ENCODE results near the gene CACTIN.

CACTIN gene

DNA sequence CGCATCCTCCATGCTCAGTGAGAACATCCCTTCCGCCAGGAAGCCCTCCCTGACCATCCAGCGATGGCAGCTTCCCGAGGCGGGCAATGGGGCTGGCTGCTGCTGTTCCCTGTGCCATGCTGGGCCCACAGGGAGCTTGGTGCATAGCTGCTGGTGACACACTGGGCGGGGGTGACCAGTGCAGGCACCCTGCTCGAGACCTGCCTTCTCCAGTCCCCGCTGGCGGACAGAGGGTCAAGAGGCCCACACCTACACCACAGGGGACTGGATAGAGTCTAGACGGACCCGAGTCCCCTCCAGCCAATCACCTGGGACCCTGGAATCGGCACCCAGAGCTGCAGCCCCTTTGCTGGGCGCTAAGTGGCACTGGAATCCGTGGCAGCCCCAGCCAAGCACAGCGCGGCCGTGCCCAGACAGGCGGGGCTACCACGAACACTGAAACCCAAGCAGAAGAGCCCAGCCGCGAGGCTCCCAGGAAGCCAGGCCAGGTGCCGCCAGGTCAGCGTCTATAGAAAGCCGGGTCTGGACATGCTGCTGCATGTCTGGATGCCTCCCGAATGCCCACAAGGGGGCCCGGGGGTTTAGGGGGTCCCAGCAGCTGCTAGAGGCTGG is 11.0 kb downstream of the CACTIN start:
- Histone ChIP-seq H3K4me3 (IDR thresholded peaks at IDR 0.05; ENCODE audit: insufficient read depth, low read depth, low read length) (no peak overlapping the region), H3K4me2 (no peak overlapping the region), H3K79me2 (ENCODE audit: insufficient read depth, low read depth) (no peaks in the 10 kb centered on the region)

GRCh38 chr19:3614858-3615505 is 11.6 kb downstream of the CACTIN start:
- Histone ChIP-seq H3K27ac (no peak overlapping the region), H3K36me3 (ENCODE audit: insufficient read depth) (no peaks in the 10 kb centered on the region), H3K27me3 (ENCODE audit: insufficient read depth, low read depth) (no peaks in the 10 kb centered on the region), H3K79me2 (ENCODE audit: insufficient read depth, low read depth) (no peaks in the 10 kb centered on the region), H3K4me3 (IDR thresholded peaks at IDR 0.05; ENCODE audit: insufficient read depth, low read depth, low read length) (no peak overlapping the region), H4K20me1 (ENCODE audit: insufficient read depth) (no peaks in the 10 kb centered on the region), H3K9ac (no peak overlapping the region), H3K4me1 (ENCODE audit: low read depth, poor library complexity, severe bottlenecking) (peaks cover 23% of the 10 kb centered on the region), H2AFZ (ENCODE audit: low read depth) (no peak overlapping the region), H3K4me2 (no peak overlapping the region)
- no peak for TF ChIP-seq CTCF (conservative IDR thresholded peaks at IDR 0.05; ENCODE audit: low read depth, low read length)

More for the DNA sequence above, 11.0 kb downstream of the CACTIN start:
- TF ChIP-seq CTCF (conservative IDR thresholded peaks at IDR 0.05; ENCODE audit: low read depth, low read length): no peak
- Histone ChIP-seq H3K36me3 (ENCODE audit: insufficient read depth) (no peaks in the 10 kb centered on the region), H3K4me1 (ENCODE audit: low read depth, poor library complexity, severe bottlenecking) (peaks cover 23% of the 10 kb centered on the region), H3K9ac (no peak overlapping the region), H3K27me3 (ENCODE audit: insufficient read depth, low read depth) (no peaks in the 10 kb centered on the region), H3K27ac (no peak overlapping the region), H2AFZ (ENCODE audit: low read depth) (no peak overlapping the region), H4K20me1 (ENCODE audit: insufficient read depth) (no peaks in the 10 kb centered on the region)

DNA sequence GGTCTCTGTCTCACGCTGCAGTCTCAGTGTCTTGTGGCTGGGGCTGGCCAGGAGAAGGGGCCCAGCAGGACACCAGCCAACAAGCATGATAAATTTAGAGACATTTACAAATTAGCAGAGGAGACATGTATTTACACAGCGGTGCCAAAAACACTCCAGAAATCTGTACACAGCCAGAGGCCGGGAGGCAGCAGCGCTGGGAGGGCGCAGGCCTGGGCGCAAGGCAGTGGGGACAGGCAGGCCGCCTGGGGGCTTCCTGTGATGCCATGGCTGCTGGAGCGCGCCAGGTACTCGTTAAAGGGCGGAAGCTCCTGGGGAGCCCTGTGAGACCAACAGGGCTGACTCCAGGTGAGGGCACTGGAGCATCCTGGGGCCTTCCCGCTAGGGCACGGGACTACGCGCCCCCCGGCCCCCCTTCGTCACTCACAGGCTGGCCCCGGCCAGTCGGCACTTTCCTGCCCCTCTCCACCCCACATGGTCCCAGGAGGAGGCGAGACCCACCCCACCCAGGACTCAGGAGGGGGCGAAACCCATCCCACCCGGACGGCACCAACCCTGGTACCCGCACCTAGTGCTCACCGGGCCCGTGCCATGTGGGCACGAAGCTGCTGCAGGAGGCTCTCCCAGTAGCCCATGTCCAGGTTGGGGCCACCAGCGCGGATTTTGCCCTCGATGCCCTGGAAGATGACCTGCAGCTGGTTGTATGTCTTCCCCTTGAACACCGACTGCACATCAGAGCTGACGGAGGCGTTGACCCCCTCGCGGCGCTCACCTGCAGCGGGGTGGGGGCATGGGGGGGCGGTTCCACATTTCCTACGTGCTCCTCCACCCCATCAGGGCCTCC is 12.6 kb downstream of the CACTIN start:
- H3K36me3 ChIP-seq (ENCODE audit: insufficient read depth): no peaks in the 10 kb centered on the region
- H2AFZ ChIP-seq (ENCODE audit: low read depth): no peak overlapping the region
- no peak overlapping the region for H3K9ac ChIP-seq
- no peak for TF ChIP-seq CTCF (conservative IDR thresholded peaks at IDR 0.05; ENCODE audit: low read depth, low read length)
- H3K4me1 ChIP-seq (ENCODE audit: low read depth, poor library complexity, severe bottlenecking): peaks cover 20% of the 10 kb centered on the region
- H3K79me2 ChIP-seq (ENCODE audit: insufficient read depth, low read depth): no peaks in the 10 kb centered on the region
- no peak overlapping the region for H3K4me2 ChIP-seq
- no peak overlapping the region for H3K4me3 ChIP-seq (IDR thresholded peaks at IDR 0.05; ENCODE audit: insufficient read depth, low read depth, low read length)
- H3K27me3 ChIP-seq (ENCODE audit: insufficient read depth, low read depth): no peaks in the 10 kb centered on the region
- no peak overlapping the region for H3K27ac ChIP-seq
- no peaks in the 10 kb centered on the region for H4K20me1 ChIP-seq (ENCODE audit: insufficient read depth)

DNA sequence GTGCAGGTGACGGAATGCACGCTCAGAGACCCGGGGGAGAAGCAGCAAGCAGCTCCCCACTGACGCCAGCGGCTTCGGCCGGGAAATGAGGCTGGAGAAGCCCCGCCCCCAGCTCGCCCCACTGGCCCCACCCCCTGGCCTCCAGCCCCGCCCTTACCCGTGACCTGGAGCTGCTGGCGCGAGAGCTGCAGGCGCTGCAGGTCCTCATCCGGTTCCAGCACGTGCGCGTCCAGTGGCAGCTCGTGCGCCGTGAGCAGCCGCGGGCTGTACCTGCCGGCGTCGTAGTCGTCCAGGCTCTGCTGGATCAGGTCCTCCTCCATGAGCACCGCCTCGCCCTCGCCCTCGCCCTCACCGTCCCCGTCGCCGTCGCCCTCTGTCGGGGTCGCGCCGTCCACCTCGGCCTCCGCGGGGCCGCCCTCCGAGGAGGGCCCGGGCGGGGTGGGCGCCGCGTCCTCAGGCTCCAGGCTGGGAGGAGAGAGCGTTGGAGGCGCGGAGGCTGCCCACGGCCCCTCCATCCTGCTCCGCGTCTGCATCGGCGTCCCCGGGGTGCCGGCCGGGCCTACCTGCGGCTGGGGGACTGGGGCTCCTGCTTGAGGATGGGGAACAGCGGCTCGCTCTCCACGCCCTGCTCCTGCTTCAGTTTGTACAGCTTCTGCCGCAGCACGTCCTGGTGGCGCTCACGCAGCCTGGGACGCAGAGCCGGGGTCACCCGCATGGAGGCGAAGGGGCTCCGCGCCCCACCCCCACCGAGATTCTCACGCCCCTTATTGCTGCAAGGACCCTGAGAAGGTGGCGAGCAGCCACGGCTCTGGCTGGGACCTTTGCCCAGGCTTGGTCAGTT is 13.5 kb downstream of the CACTIN start:
- Histone ChIP-seq H3K4me3 (IDR thresholded peaks at IDR 0.05; ENCODE audit: insufficient read depth, low read depth, low read length) (no peak overlapping the region), H3K4me2 (no peak overlapping the region), H4K20me1 (ENCODE audit: insufficient read depth) (no peaks in the 10 kb centered on the region), H3K27me3 (ENCODE audit: insufficient read depth, low read depth) (no peaks in the 10 kb centered on the region), H3K9ac (no peak overlapping the region), H2AFZ (ENCODE audit: low read depth) (no peak overlapping the region), H3K79me2 (ENCODE audit: insufficient read depth, low read depth) (no peaks in the 10 kb centered on the region), H3K27ac (no peak overlapping the region), H3K36me3 (ENCODE audit: insufficient read depth) (no peaks in the 10 kb centered on the region), H3K4me1 (ENCODE audit: low read depth, poor library complexity, severe bottlenecking) (peaks cover 14% of the 10 kb centered on the region)
- no peak for TF ChIP-seq CTCF (conservative IDR thresholded peaks at IDR 0.05; ENCODE audit: low read depth, low read length)
